ENCODE measurements around the gene KIFAP3. TPM values are rescaled to one million over a fixed set of nuclear protein-coding genes. Genes with fewer than 3 reads are reported as not detected.

Gene KIFAP3
- total RNA-seq, 2 experiments from 2014 or later = 10.5 to 12.5 TPM

- DNase-seq (ENCODE audit: low spot score) = no peak
- no peaks in the 10 kb centered on the region for H3K36me3 ChIP-seq (ENCODE audit: insufficient read depth, low read length)
- H3K4me1 ChIP-seq (ENCODE audit: insufficient read depth, low read length, poor library complexity, severe bottlenecking) = no peaks in the 10 kb centered on the region
- TF ChIP-seq EZH2phosphoT487 (IDR thresholded peaks at IDR 0.05; ENCODE audit: borderline replicate concordance, low read depth, low read length) = no peak
- TF ChIP-seq CTCF (conservative IDR thresholded peaks at IDR 0.05; ENCODE audit: low read length) = no peak
- H3K9me3 ChIP-seq (ENCODE audit: low read length) = no peaks in the 10 kb centered on the region
- no peaks in the 10 kb centered on the region for H3K79me2 ChIP-seq (ENCODE audit: insufficient read depth, low read depth, low read length)
- H3K4me2 ChIP-seq (ENCODE audit: low read length) = no peak overlapping the region
- no peaks in the 10 kb centered on the region for H3K9me2 ChIP-seq (ENCODE audit: insufficient read depth, low read length)
- no peak overlapping the region for H3K27ac ChIP-seq (ENCODE audit: low read depth, low read length, poor library complexity, severe bottlenecking)
- ChIA-PET CTCF (ENCODE audit: unreplicated experiment) (no interaction called here), POLR2A (no interaction called here)
- no peak overlapping the region for H2AFZ ChIP-seq (ENCODE audit: low read length)
- H3K4me3 ChIP-seq (ENCODE audit: low read depth, low read length, poor library complexity, severe bottlenecking) = no peak overlapping the region
- intact Hi-C loops (cut with micrococcal nuclease; ENCODE audit: unreplicated experiment) = no loop called here
- no peaks in the 10 kb centered on the region for H4K20me1 ChIP-seq (ENCODE audit: insufficient read depth, low read length)
- no TSS peak for BruUV-seq (replicated peaks)
Observed at GRCh38 chr1:170049176-170049800, 25.2 kb downstream of the KIFAP3 start.

GRCh38 chr1:170048515-170048914 is 26.0 kb downstream of the KIFAP3 start:
- TF ChIP-seq CTCF (conservative IDR thresholded peaks at IDR 0.05; ENCODE audit: low read length) = no peak
- TF ChIP-seq EZH2phosphoT487 (IDR thresholded peaks at IDR 0.05; ENCODE audit: borderline replicate concordance, low read depth, low read length) = no peak
- ChIA-PET CTCF (ENCODE audit: unreplicated experiment) (no interaction called here), POLR2A (interaction anchor here (0.6 kb wide), 1 partner anchor 229 kb away, joined by 4 read pairs; no protein-coding TSS in a partner anchor)

GRCh38 chr1:170044187-170044586 is 30.3 kb downstream of the KIFAP3 start:
- Histone ChIP-seq H2AFZ (ENCODE audit: low read length) (no peak overlapping the region), H3K4me2 (ENCODE audit: low read length) (no peak overlapping the region), H3K36me3 (ENCODE audit: insufficient read depth, low read length) (no peaks in the 10 kb centered on the region), H3K9me3 (ENCODE audit: low read length) (no peaks in the 10 kb centered on the region), H3K27ac (ENCODE audit: low read depth, low read length, poor library complexity, severe bottlenecking) (no peak overlapping the region), H3K4me3 (ENCODE audit: low read depth, low read length, poor library complexity, severe bottlenecking) (no peak overlapping the region), H3K9me2 (ENCODE audit: insufficient read depth, low read length) (no peaks in the 10 kb centered on the region), H4K20me1 (ENCODE audit: insufficient read depth, low read length) (no peaks in the 10 kb centered on the region), H3K4me1 (ENCODE audit: insufficient read depth, low read length, poor library complexity, severe bottlenecking) (no peaks in the 10 kb centered on the region), H3K79me2 (ENCODE audit: insufficient read depth, low read depth, low read length) (no peaks in the 10 kb centered on the region)
- no peak for TF ChIP-seq CTCF (conservative IDR thresholded peaks at IDR 0.05; ENCODE audit: low read length)
- no peak for TF ChIP-seq EZH2phosphoT487 (IDR thresholded peaks at IDR 0.05; ENCODE audit: borderline replicate concordance, low read depth, low read length)
- BruUV-seq (replicated peaks) = no TSS peak
- no peak for DNase-seq (ENCODE audit: low spot score)
- POLR2A ChIA-PET = no interaction called here
- intact Hi-C loops (cut with micrococcal nuclease; ENCODE audit: unreplicated experiment) = no loop called here
- CTCF ChIA-PET (ENCODE audit: unreplicated experiment) = no interaction called here

More at GRCh38 chr1:170048515-170048914, 26.0 kb downstream of the KIFAP3 start:
- H3K36me3 ChIP-seq (ENCODE audit: insufficient read depth, low read length) = no peaks in the 10 kb centered on the region
- no peak overlapping the region for H3K27ac ChIP-seq (ENCODE audit: low read depth, low read length, poor library complexity, severe bottlenecking)
- H3K4me2 ChIP-seq (ENCODE audit: low read length) = no peak overlapping the region
- H3K4me1 ChIP-seq (ENCODE audit: insufficient read depth, low read length, poor library complexity, severe bottlenecking) = no peaks in the 10 kb centered on the region
- no peak overlapping the region for H3K4me3 ChIP-seq (ENCODE audit: low read depth, low read length, poor library complexity, severe bottlenecking)
- DNase-seq (ENCODE audit: low spot score) = no peak
- H3K9me2 ChIP-seq (ENCODE audit: insufficient read depth, low read length) = no peaks in the 10 kb centered on the region
- H3K9me3 ChIP-seq (ENCODE audit: low read length) = no peaks in the 10 kb centered on the region
- H4K20me1 ChIP-seq (ENCODE audit: insufficient read depth, low read length) = no peaks in the 10 kb centered on the region
- no TSS peak for BruUV-seq (replicated peaks)
- intact Hi-C loops (cut with micrococcal nuclease; ENCODE audit: unreplicated experiment) = no loop called here
- H2AFZ ChIP-seq (ENCODE audit: low read length) = no peak overlapping the region
- H3K79me2 ChIP-seq (ENCODE audit: insufficient read depth, low read depth, low read length) = no peaks in the 10 kb centered on the region

All from OCI-LY7 (cell line).